ENCODE results near the gene CLSTN1. TPM values are rescaled to one million over a fixed set of nuclear protein-coding genes. Genes with fewer than 3 reads are reported as not detected.

CLSTN1 gene
- polyA plus RNA-seq, 1 of the 3 experiments (the other 2 are of a cell fraction), result 59.6 TPM

- TF ChIP-seq ZBTB33 (IDR thresholded peaks at IDR 0.05; ENCODE audit: borderline replicate concordance, low read depth) (no peak), FOSL2 (IDR thresholded peaks at IDR 0.05; ENCODE audit: borderline replicate concordance, low read depth) (no peak), RAD21 (IDR thresholded peaks at IDR 0.05; ENCODE audit: low read length) (no peak), USF1 (IDR thresholded peaks at IDR 0.05; ENCODE audit: borderline replicate concordance, low read depth) (no peak)
- ChIA-PET POLR2A (no interaction called here), CTCF (interaction anchor here (0.6 to 5.5 kb wide), 8 partner anchors 13 to 1004 kb away, joined by 3 to 44 read pairs (median 4); no protein-coding TSS in a partner anchor)
- peaks cover 0 to 4% of the 10 kb centered on the region in 2 experiments; a peak in 1 of 4 replicates for H3K4me1 ChIP-seq (ENCODE audit: control insufficient read depth in 1 of 2, insufficient read depth in 2 of 2, low read depth in 1 of 2, low read length in 1 of 2)
- no peak overlapping the region for H2AFZ ChIP-seq (ENCODE audit: low read depth)
- no peaks in the 10 kb centered on the region for H3F3A ChIP-seq (replicated peaks; ENCODE audit: insufficient read depth)
- H3K36me3 ChIP-seq (replicated peaks in 1 of 2; ENCODE audit: control insufficient read depth in 1 of 2, insufficient read depth in 2 of 2, low read length in 1 of 2), result peaks cover 2 to 6% of the 10 kb centered on the region in 2 experiments
- 82% methylated on average over 1 of the region's 8 CpGs for WGBS (ENCODE audit: low lambda C conversion rate)
- no peaks in the 10 kb centered on the region for H3K79me2 ChIP-seq (ENCODE audit: insufficient read depth)
- H4K20me1 ChIP-seq (ENCODE audit: insufficient read depth), result no peaks in the 10 kb centered on the region
- no peak overlapping the region for H3K4me3 ChIP-seq (ENCODE audit: low read depth in 2 of 2, low read length in 1 of 2)
- no peak overlapping the region for H3K4me2 ChIP-seq
- no peaks in the 10 kb centered on the region for H3K27me3 ChIP-seq (ENCODE audit: insufficient read depth)
- no peaks in the 10 kb centered on the region for H3K9me2 ChIP-seq
- no peak for DNase-seq
- no peaks in the 10 kb centered on the region for H3K9me3 ChIP-seq
- no peak overlapping the region for H3K9ac ChIP-seq
- H3K27ac ChIP-seq (ENCODE audit: low read depth in 2 of 2, low read length in 1 of 2), result no peak overlapping the region
Observed at GRCh38 chr1:9861360-9861759, 37.6 kb upstream of the CLSTN1 start.

GRCh38 chr1:9860887-9861286 lies 37.1 kb upstream of the CLSTN1 start:
- ChIA-PET CTCF (interaction anchor here (0.6 to 5.5 kb wide), 8 partner anchors 13 to 1005 kb away, joined by 3 to 44 read pairs (median 4); no protein-coding TSS in a partner anchor), POLR2A (no interaction called here)
- no peak overlapping the region for H3K4me2 ChIP-seq

More at GRCh38 chr1:9860887-9861286, 37.1 kb upstream of the CLSTN1 start:
- Histone ChIP-seq H3K27ac (ENCODE audit: low read depth in 2 of 2, low read length in 1 of 2) (no peak overlapping the region), H3K27me3 (ENCODE audit: insufficient read depth) (no peaks in the 10 kb centered on the region), H3K36me3 (replicated peaks in 1 of 2; ENCODE audit: control insufficient read depth in 1 of 2, insufficient read depth in 2 of 2, low read length in 1 of 2) (peaks cover 2 to 6% of the 10 kb centered on the region in 2 experiments), H3K9me2 (no peaks in the 10 kb centered on the region), H3K4me1 (ENCODE audit: control insufficient read depth in 1 of 2, insufficient read depth in 2 of 2, low read depth in 1 of 2, low read length in 1 of 2) (peaks cover 0 to 4% of the 10 kb centered on the region in 2 experiments; a peak in 1 of 4 replicates), H3K9me3 (no peaks in the 10 kb centered on the region), H3K4me3 (ENCODE audit: low read depth in 2 of 2, low read length in 1 of 2) (no peak overlapping the region), H2AFZ (ENCODE audit: low read depth) (no peak overlapping the region), H3K79me2 (ENCODE audit: insufficient read depth) (no peaks in the 10 kb centered on the region), H4K20me1 (ENCODE audit: insufficient read depth) (no peaks in the 10 kb centered on the region), H3K9ac (no peak overlapping the region), H3F3A (replicated peaks; ENCODE audit: insufficient read depth) (no peaks in the 10 kb centered on the region)
- TF ChIP-seq REST (IDR thresholded peaks at IDR 0.05; ENCODE audit: low read depth, low read length), result no peak
- TF ChIP-seq CHD2 (IDR thresholded peaks at IDR 0.05; ENCODE audit: low read length, partially characterized antibody), result no peak
- no peak for TF ChIP-seq MAX (IDR thresholded peaks at IDR 0.05; ENCODE audit: low read depth)
- no peak for TF ChIP-seq TCF12 (IDR thresholded peaks at IDR 0.05)
- TF ChIP-seq MEF2A (IDR thresholded peaks at IDR 0.05; ENCODE audit: borderline replicate concordance, low read depth), result no peak
- TF ChIP-seq SMC3 (IDR thresholded peaks at IDR 0.05; ENCODE audit: low read depth, low read length), result no peak
- no peak for TF ChIP-seq NRF1 (IDR thresholded peaks at IDR 0.05; ENCODE audit: low read depth, low read length)
- no peak for TF ChIP-seq RFX5 (IDR thresholded peaks at IDR 0.05; ENCODE audit: low read length)
- no peak for TF ChIP-seq YY1 (IDR thresholded peaks at IDR 0.05; ENCODE audit: low read depth)
- DNase-seq, result no peak
- WGBS (ENCODE audit: low lambda C conversion rate), result 96% methylated on average over 5 of the region's 5 CpGs

Data from SK-N-SH (cell line).